NCI-H345 treated with DMSO at 0.1 percent for 48 hours (cell line): ENCODE results near the gene PDZD4.
"Not testable (repeated sequence)": the region's sequence is repeated elsewhere in the genome, so short reads cannot be mapped to it uniquely, and the experiment has no call there.

Source experiments
- DNase-seq: peaks from one replicate; lab custom pipeline; 2025; ENCODE audit not compliant: unreplicated experiment; lab: John Stamatoyannopoulos, UW

PDZD4 gene

GRCh38 chrX:153845195-153845594, 14.9 kb upstream of the PDZD4 start:
- DNase-seq: no peak

GRCh38 chrX:153844509-153845082, 14.3 kb upstream of the PDZD4 start:
- DNase-seq: no peak

GRCh38 chrX:153836921-153837320, 6.6 kb upstream of the PDZD4 start:
- no peak for DNase-seq

- no peak for DNase-seq
Observed at GRCh38 chrX:153832728-153833127, 2.4 kb upstream of the PDZD4 start.

GRCh38 chrX:153831429-153832150, 1.2 kb upstream of the PDZD4 start:
- no peak for DNase-seq

GRCh38 chrX:153830640-153831428, 490 bp upstream of the PDZD4 start:
- no peak for DNase-seq

GRCh38 chrX:153829549-153829798, 870 bp downstream of the PDZD4 start:
- no peak for DNase-seq

- no peak for DNase-seq
Observed at GRCh38 chrX:153828723-153829548, 1.4 kb downstream of the PDZD4 start.

- no peak for DNase-seq
Observed at GRCh38 chrX:153828308-153828707, 2.0 kb downstream of the PDZD4 start.

- no peak for DNase-seq
Observed at GRCh38 chrX:153827903-153828302, 2.4 kb downstream of the PDZD4 start.

- DNase-seq: no peak
Observed at GRCh38 chrX:153827016-153827415, 3.3 kb downstream of the PDZD4 start.

GRCh38 chrX:153825042-153825441, 5.3 kb downstream of the PDZD4 start:
- no peak for DNase-seq

GRCh38 chrX:153824348-153824747, 6.0 kb downstream of the PDZD4 start:
- no peak for DNase-seq

GRCh38 chrX:153821066-153821465, 9.3 kb downstream of the PDZD4 start:
- DNase-seq: no peak

GRCh38 chrX:153820601-153821000, 9.7 kb downstream of the PDZD4 start:
- DNase-seq: no peak

- no peak for DNase-seq
Observed at GRCh38 chrX:153819384-153820040, 10.8 kb downstream of the PDZD4 start.

GRCh38 chrX:153818571-153819383, 11.6 kb downstream of the PDZD4 start:
- peak; percentile 24 for DNase-seq

- not testable (repeated sequence) for DNase-seq
Observed at GRCh38 chrX:153818064-153818463, 12.3 kb downstream of the PDZD4 start.

GRCh38 chrX:153816831-153817690, 13.3 kb downstream of the PDZD4 start:
- no peak for DNase-seq
